ENCODE measurements around the gene VPS26A.

The VPS26A gene

GRCh38 chr10:69123747-69124562 lies at the start of gene VPS26A:
Gene VPS26A, plus strand, starts transcription at chr10:69124178. Its CDS starts 100 bp downstream, at chr10:69124278.
- DNase-seq, result peak; percentile 99

GRCh38 chr10:69074532-69074931 lies 49.4 kb upstream of the VPS26A start:
- no peak for DNase-seq

DNA sequence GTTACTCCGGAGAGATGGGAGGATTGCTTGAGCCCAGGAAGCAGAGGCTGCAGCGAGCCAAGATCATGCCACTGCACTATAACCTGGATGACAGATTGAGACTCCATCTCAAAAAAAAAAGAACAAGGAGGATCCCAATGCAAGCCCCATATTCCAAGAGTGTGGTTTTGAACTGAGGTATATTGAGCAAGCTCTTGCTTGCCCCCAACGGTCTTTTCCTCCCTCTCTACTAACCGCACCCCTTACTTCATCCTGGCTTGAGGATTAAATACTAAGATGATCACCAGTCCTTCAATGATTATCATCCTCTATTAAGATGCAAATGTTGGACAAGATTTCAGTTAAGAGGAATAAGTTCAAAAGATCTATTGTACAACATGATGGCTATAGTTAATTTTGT lies 48.5 kb upstream of the VPS26A start:
- no peak for DNase-seq

- DNase-seq, result no peak
Measured at GRCh38 chr10:69078311-69078710, 45.7 kb upstream of the VPS26A start.

- DNase-seq, result no peak
Measured at GRCh38 chr10:69080226-69080625, 43.8 kb upstream of the VPS26A start.

- DNase-seq, result no peak
Measured at GRCh38 chr10:69086001-69086509, 37.9 kb upstream of the VPS26A start.

- DNase-seq, result peak; percentile 74 to 78
Measured at GRCh38 chr10:69087590-69088470, 36.1 kb upstream of the VPS26A start, which contains the start of gene SRGN. Gene SRGN, plus strand, starts transcription at chr10:69088103. Its CDS starts 55 bp downstream, at chr10:69088158.

GRCh38 chr10:69088471-69088769 lies 35.6 kb upstream of the VPS26A start:
- peak in 1 of 2 donors; percentile 19 for DNase-seq

- DNase-seq, result peak; percentile 34 to 56
Measured at GRCh38 chr10:69088801-69089501, 35.0 kb upstream of the VPS26A start.

GRCh38 chr10:69089638-69090599 lies 34.1 kb upstream of the VPS26A start:
- peak; percentile 62 to 65 for DNase-seq

DNA sequence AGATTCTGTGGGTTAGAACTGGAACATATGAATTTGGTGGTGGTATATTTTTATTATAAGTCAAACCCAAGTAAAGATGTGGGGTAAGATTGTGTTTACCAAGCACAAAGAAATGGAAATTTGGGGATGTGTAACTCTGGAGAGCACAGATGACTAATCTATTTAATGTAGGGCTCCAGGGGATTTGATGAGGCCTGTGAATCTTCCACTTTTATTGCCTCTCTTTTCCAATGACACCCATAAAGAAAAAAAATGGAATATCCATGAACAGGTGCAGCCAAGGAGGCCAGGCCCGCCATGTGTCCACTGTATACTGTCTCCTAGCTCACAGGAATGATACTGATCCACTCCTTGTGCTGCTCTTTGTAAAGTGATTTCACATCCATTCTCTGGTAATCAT lies 33.3 kb upstream of the VPS26A start:
- no peak for DNase-seq

DNA sequence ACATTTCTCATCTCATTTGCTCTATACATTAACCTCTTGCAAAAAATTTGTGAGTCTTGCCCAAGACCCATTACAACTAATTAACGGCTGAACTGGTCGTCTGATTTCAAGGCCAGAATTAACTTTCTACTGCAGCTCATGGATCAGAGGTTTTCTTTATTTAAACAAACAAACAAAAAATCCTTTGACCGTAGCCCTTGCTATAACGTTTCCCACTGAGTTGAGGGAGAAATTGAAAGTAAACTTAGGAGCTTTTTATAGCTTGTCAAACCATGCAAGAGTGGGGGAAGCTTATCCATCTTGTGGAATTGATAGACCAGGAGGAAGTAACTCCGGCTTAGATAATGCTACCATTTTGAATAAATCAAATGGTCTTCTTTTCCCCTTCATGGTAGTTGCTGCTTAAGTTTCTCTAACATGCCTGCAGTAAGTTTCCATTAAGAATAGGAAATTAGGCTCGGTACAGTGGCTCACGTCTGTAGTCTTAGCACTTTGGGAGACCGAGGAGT lies 32.8 kb upstream of the VPS26A start:
- no peak for DNase-seq

- DNase-seq, result peak; percentile 73 to 86
Measured at GRCh38 chr10:69092959-69093850, 30.8 kb upstream of the VPS26A start.

GRCh38 chr10:69093933-69094332 lies 30.0 kb upstream of the VPS26A start:
- DNase-seq, result no peak

GRCh38 chr10:69096045-69096444 lies 27.9 kb upstream of the VPS26A start:
- no peak for DNase-seq

DNA sequence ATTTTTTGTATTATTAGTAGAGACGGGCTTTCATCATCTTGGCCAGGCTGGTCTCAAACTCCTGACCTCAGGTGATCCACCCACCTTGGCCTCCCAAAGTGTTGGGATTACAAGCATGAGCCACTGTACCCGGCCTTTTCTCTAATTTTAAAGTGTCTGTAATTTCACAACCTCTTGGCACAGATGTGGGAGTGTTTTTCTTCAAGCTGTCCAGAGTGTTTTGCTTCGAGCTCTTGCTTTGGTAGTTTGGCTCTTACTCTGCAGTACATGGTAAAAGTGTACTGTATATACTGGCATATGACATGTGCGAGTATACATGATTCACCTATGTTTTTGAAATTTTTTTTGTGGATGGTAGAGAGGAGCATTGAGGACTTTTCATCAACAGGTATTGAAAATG lies 26.2 kb upstream of the VPS26A start:
- no peak for DNase-seq

DNA sequence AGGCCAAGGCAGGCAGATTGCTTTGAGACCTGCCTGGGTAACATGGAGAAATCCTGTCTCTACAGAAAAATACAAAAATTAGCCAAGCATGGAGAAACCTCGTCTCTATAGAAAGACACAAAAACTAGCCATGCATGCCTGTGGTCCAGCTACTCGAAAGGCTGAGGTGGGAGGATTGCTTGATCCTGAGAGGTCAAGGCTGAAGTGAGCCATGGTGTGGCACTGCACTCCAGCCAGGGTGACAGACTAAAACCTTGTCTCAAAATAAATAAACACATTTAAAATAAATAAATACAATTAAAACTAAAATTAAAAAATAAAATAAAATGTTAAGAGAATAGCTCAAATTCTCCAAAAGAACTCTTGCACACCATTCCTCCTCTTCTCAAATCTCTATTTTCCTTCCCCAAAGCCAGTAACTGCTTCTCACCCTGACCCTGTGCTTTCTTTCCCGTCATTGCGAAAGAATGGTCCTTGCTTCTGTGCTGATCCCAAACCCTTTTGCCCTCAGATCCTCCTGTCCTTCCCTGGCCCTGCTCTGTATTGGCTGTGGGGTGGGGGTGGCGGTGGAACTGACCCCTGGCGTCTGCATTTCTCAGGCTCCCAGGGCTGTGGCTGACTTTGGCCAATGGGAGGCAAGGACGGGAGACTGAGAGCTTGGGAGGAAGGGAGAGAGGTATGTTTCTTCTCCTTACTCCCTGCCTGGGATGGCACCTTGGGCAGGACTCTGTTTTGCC lies 23.7 kb upstream of the VPS26A start:
- no peak for DNase-seq

DNA sequence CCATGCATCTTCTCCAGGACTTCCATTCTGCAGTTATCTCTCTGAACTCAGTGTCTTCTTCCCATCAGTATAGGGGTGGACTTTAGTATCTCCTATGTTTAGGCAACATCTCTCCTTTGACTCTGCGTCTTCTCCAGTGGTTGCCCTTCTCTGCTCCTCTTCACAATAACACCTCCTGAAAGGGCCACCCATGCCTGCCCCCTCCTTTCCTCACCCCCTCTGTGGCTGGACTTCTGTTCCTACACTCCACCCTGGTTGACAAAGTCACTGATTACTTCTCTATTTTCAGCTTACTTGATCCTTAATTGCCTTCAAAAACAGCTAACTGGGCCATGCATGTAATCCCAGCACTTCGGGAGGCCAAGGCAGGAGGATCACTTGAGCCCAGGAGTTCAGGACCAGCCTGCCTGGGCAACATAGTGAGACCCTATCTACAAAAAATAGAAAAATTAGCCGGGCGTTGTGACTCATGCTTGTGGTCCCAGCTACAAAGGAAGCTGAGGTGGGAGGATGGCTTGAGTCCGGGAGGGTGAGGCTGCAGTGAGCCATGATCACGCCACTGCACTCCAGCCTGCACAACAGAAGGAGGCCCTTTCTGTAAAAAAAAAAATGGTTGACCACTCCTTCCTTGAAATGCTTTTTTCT lies 22.4 kb upstream of the VPS26A start:
- DNase-seq, result no peak

DNA sequence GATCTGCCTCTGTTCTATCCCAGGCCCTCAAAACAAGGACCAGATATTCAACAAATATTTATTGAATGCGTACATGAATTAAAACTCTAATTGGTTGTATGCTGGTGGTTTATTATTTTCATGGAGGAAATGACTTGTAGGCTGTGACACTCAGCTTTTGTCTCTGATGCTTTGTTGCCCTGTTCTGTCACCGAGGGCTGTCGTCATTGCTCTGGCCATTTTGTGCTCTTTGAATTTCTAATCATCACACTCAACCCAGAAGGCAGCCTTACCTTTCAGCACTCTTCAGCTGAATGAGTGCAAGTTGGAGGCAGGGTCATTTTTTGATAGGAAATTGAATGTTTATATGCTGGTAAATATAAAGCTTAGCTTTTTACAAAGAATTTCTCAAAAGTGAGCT lies 21.5 kb upstream of the VPS26A start:
- DNase-seq, result no peak
